DND-41 (cell line): Measurements from ENCODE around the gene MDC1.
A peak's percentile ranks its signal among the peaks of the same experiment; 100 is the strongest.

Experiments
- ATAC-seq: fragments of 200-7000 bp; cut with Tn5 transposase; 3 replicates; pipeline ENCODE4 v1.9.1; 2021; ENCODE audit warnings: low read depth; ENCODE audit not compliant: insufficient read depth
- DNase-seq: peaks from one replicate; pipeline ENCODE4 v3.0.0-alpha.2; 2020
- H2AFZ ChIP-seq: 2 replicates; pipeline ENCODE4 v1.6.0; 2012; ENCODE audit warnings: low read depth, low read length
- H3K27ac ChIP-seq: 2 replicates; pipeline ENCODE4 v1.5.1; 2012; ENCODE audit warnings: low read length, inconsistent platforms
- H3K27me3 ChIP-seq: fragments of 200-600 bp; sonication (generic); 2 replicates; pipeline ENCODE4 v1.6.0; 2012; ENCODE audit warnings: low read length, mild to moderate bottlenecking, inconsistent platforms; ENCODE audit not compliant: insufficient read depth, poor library complexity
- H3K36me3 ChIP-seq: 2 replicates; pipeline ENCODE4 v1.5.1; 2012; ENCODE audit warnings: low read length, inconsistent platforms; ENCODE audit not compliant: insufficient read depth
- H3K4me1 ChIP-seq: 2 replicates; pipeline ENCODE4 v1.5.1; 2012; ENCODE audit warnings: mild to moderate bottlenecking, low read length; ENCODE audit not compliant: insufficient read depth
- H3K4me2 ChIP-seq: 2 replicates; pipeline ENCODE4 v1.6.0; 2012; ENCODE audit warnings: mild to moderate bottlenecking, moderate library complexity, low read length, inconsistent platforms; ENCODE audit not compliant: insufficient read depth
- H3K4me3 ChIP-seq, 2 experiments: fragments of 200-600 bp in 1 of 2; shearing (Covaris generic) in 1 of 2; 2 replicates each; pipeline ENCODE4 v1.5.1; 2012 to 2016; ENCODE audit warnings: inconsistent platforms in 2 of 2, low read length in 2 of 2, mild to moderate bottlenecking in 2 of 2, low read depth in 1 of 2, moderate library complexity in 1 of 2
- H3K79me2 ChIP-seq: 2 replicates; pipeline ENCODE4 v1.6.0; 2012; ENCODE audit warnings: low read length, inconsistent platforms; ENCODE audit not compliant: insufficient read depth
- H3K9ac ChIP-seq: 2 replicates; pipeline ENCODE4 v1.6.0; 2012; ENCODE audit warnings: low read depth, mild to moderate bottlenecking, inconsistent platforms, low read length, moderate library complexity
- H3K9me3 ChIP-seq: 2 replicates; pipeline ENCODE4 v1.5.1; 2012; ENCODE audit warnings: low read length, moderate library complexity, mild to moderate bottlenecking, inconsistent platforms; ENCODE audit not compliant: insufficient read depth, severe bottlenecking
- H4K20me1 ChIP-seq: 2 replicates; pipeline ENCODE4 v1.6.0; 2012; ENCODE audit warnings: low read length; ENCODE audit not compliant: insufficient read depth
- CTCF ChIP-seq: IDR thresholded peaks from 2 replicates; pipeline ENCODE4 v1.5.1; 2012; ENCODE audit warnings: borderline replicate concordance, low read length, moderate library complexity, mild to moderate bottlenecking; ENCODE audit not compliant: poor library complexity, severe bottlenecking; ENCODE audit errors: extremely low read depth
- EZH2 ChIP-seq: IDR thresholded peaks from 3 replicates; pipeline ENCODE4 v1.6.1; 2012; ENCODE audit warnings: borderline replicate concordance, low read depth, mild to moderate bottlenecking, moderate library complexity, low read length, inconsistent platforms; ENCODE audit not compliant: severe bottlenecking

MDC1 gene

GRCh38 chr6:30732237-30732943 lies 15.3 kb upstream of the MDC1 start:
- Histone ChIP-seq H3K27me3 (no peaks in the 10 kb centered on the region), H3K4me3 (no peak overlapping the region), H3K79me2 (peaks cover 20% of the 10 kb centered on the region), H3K4me2 (no peak overlapping the region), H3K4me1 (peaks cover 8% of the 10 kb centered on the region), H3K27ac (no peak overlapping the region), H4K20me1 (peaks cover 14% of the 10 kb centered on the region), H3K9me3 (no peaks in the 10 kb centered on the region), H3K9ac (no peak overlapping the region), H2AFZ (no peak overlapping the region), H3K36me3 (peaks cover 72% of the 10 kb centered on the region)
- no peak for DNase-seq
- TF ChIP-seq EZH2 (no peak), CTCF (no peak)
- no peak for ATAC-seq

GRCh38 chr6:30730601-30731435 lies 13.7 kb upstream of the MDC1 start:
- Histone ChIP-seq H3K9me3 (no peaks in the 10 kb centered on the region), H3K9ac (no peak overlapping the region), H4K20me1 (peaks cover 18% of the 10 kb centered on the region), H3K27me3 (no peaks in the 10 kb centered on the region), H2AFZ (no peak overlapping the region), H3K27ac (no peak overlapping the region), H3K36me3 (peaks cover 70% of the 10 kb centered on the region), H3K4me3 (no peak overlapping the region), H3K4me1 (no peaks in the 10 kb centered on the region), H3K4me2 (no peak overlapping the region), H3K79me2 (peaks cover 15% of the 10 kb centered on the region; the same call in 1 of the 2 replicates)
- no peak for TF ChIP-seq EZH2
- peak; percentile 73 for TF ChIP-seq CTCF
- peak; percentile 65 for DNase-seq
- ATAC-seq, result peak; percentile 44

GRCh38 chr6:30727920-30728553 lies 11.0 kb upstream of the MDC1 start:
- Histone ChIP-seq H3K9ac (no peak overlapping the region), H3K4me2 (no peak overlapping the region), H3K9me3 (no peaks in the 10 kb centered on the region), H3K79me2 (peaks cover 39% of the 10 kb centered on the region), H2AFZ (no peak overlapping the region), H3K4me1 (peaks cover 20% of the 10 kb centered on the region), H4K20me1 (peaks cover 44% of the 10 kb centered on the region), H3K4me3 (no peak overlapping the region), H3K27ac (no peak overlapping the region), H3K36me3 (peaks cover 78% of the 10 kb centered on the region), H3K27me3 (no peaks in the 10 kb centered on the region)
- ATAC-seq (0 out of 3 replicates have a peak, but pooled peaks have one; percentile 4), DNase-seq (peak; percentile 21)
- TF ChIP-seq EZH2, result no peak
- no peak for TF ChIP-seq CTCF
